ENCODE results near the gene ESAM.

ESAM gene

GRCh38 chr11:124727474-124727873 lies 34.6 kb downstream of the ESAM start:
- no peak for DNase-seq

- DNase-seq = no peak
These were observed 36.4 kb downstream of the ESAM start for GRCh38 chr11:124725719-124726105.

GRCh38 chr11:124724979-124725718 lies 36.9 kb downstream of the ESAM start:
- DNase-seq = no peak

GRCh38 chr11:124722176-124722575 lies 39.9 kb downstream of the ESAM start:
- no peak for DNase-seq

GRCh38 chr11:124719534-124719933 lies 42.6 kb downstream of the ESAM start:
- DNase-seq = no peak

- no peak for DNase-seq
These were observed 43.3 kb downstream of the ESAM start for GRCh38 chr11:124718801-124719200.

GRCh38 chr11:124717786-124718651 lies 44.1 kb downstream of the ESAM start:
- no peak for DNase-seq

- no peak for DNase-seq
These were observed 44.7 kb downstream of the ESAM start for GRCh38 chr11:124717421-124717785.

- no peak for DNase-seq
These were observed 45.5 kb downstream of the ESAM start for GRCh38 chr11:124716591-124716990.

GRCh38 chr11:124712392-124712791 lies 49.7 kb downstream of the ESAM start:
- DNase-seq = no peak

GRCh38 chr11:124707829-124708228 lies 54.3 kb downstream of the ESAM start:
- no peak for DNase-seq
